H1 (cell line): Measurements from ENCODE around the gene STYK1. TPM values are rescaled to one million over a fixed set of nuclear protein-coding genes. Genes with fewer than 3 reads are reported as not detected.

Experiments used
- CTCF ChIA-PET: fragments of 300-600 bp; sonication (Branson Sonifier 250); formaldehyde crosslinking; loops from one replicate; lab custom pipeline; 2021; ENCODE audit not compliant: partially characterized antibody; lab: Charles Lee
- POLR2A ChIA-PET: fragments of 300-600 bp; sonication (Branson Sonifier 250); formaldehyde crosslinking; loops from one replicate; lab custom pipeline; 2021; ENCODE audit warnings: inconsistent platforms; ENCODE audit not compliant: partially characterized antibody; lab: Charles Lee
- DNase-seq, 2 experiments: peaks; one replicate each; pipeline versions ENCODE4 v3.0.0 to v3.0.0-alpha.2; 2010 to 2022; ENCODE audit warnings: low spot score in 2 of 2, low read depth in 1 of 2, mixed read lengths in 1 of 2
- FAIRE-seq: peaks from 2 replicates; lab custom pipeline; 2011; peaks lifted over from hg19 to GRCh38; lab: Jason Lieb, UNC
- H2AFZ ChIP-seq: 2 replicates; pipeline ENCODE4 v1.8.1; 2012; ENCODE audit warnings: low read length, inconsistent platforms
- H2AK5ac ChIP-seq: 2 replicates; pipeline ENCODE4 v1.6.1; 2013; ENCODE audit warnings: low read depth, low read length
- H2BK120ac ChIP-seq: replicated peaks from 2 replicates; pipeline ENCODE3; 2013; ENCODE audit warnings: low read depth, low read length, inconsistent platforms
- H2BK12ac ChIP-seq: 2 replicates; pipeline ENCODE4 v1.6.1; 2013; ENCODE audit warnings: low read depth, low read length
- H2BK15ac ChIP-seq: 2 replicates; pipeline ENCODE4 v1.6.1; 2013; ENCODE audit warnings: low read length
- H2BK20ac ChIP-seq: 2 replicates; pipeline ENCODE4 v1.6.1; 2013; ENCODE audit warnings: low read length
- H2BK5ac ChIP-seq: 2 replicates; pipeline ENCODE4 v1.6.1; 2013; ENCODE audit warnings: low read depth, low read length
- H3K14ac ChIP-seq: 2 replicates; pipeline ENCODE4 v1.6.1; 2013; ENCODE audit warnings: inconsistent platforms; ENCODE audit not compliant: insufficient read length
- H3K18ac ChIP-seq: 2 replicates; pipeline ENCODE4 v1.6.1; 2013; ENCODE audit warnings: low read length; ENCODE audit errors: extremely low read depth
- H3K23ac ChIP-seq: 2 replicates; pipeline ENCODE4 v1.6.1; 2013; ENCODE audit warnings: inconsistent platforms; ENCODE audit not compliant: insufficient read length
- H3K23me2 ChIP-seq: 2 replicates; pipeline ENCODE4 v1.6.1; 2013; ENCODE audit warnings: low read depth, low read length
- H3K27ac ChIP-seq: 2 replicates; pipeline ENCODE4 v1.6.1; 2011; ENCODE audit warnings: low read depth, low read length, inconsistent platforms
- H3K27me3 ChIP-seq, 4 experiments: replicated peaks in 1 of 4; 1 replicate in 1 of 4; 2 replicates in 3 of 4; pipeline versions ENCODE4 v1.6.1 to v1.8.1; 2011 to 2013; ENCODE audit warnings: low read length in 3 of 4, mild to moderate bottlenecking in 3 of 4, inconsistent platforms in 2 of 4, mixed read lengths in 2 of 4, moderate library complexity in 1 of 4; ENCODE audit not compliant: control insufficient read depth in 3 of 4, insufficient read depth in 3 of 4; ENCODE audit errors: extremely low read depth in 1 of 4
- H3K36me3 ChIP-seq, 4 experiments: 2 replicates each; pipeline versions ENCODE4 v1.6.1 to v1.8.1; 2011 to 2013; ENCODE audit warnings: mild to moderate bottlenecking in 4 of 4, low read length in 3 of 4, moderate library complexity in 2 of 4, control low read depth in 1 of 4, inconsistent platforms in 1 of 4; ENCODE audit not compliant: insufficient read depth in 4 of 4, control insufficient read depth in 2 of 4
- H3K4ac ChIP-seq: replicated peaks from 2 replicates; pipeline ENCODE3; 2013; ENCODE audit warnings: low read length, low read depth, mixed read lengths, inconsistent platforms; ENCODE audit not compliant: insufficient read length
- H3K4me1 ChIP-seq, 4 experiments: replicated peaks in 1 of 4; 1 replicate in 1 of 4; 2 replicates in 3 of 4; pipeline versions ENCODE4 v1.6.1 to v1.8.1; 2011 to 2013; ENCODE audit warnings: low read length in 3 of 4, inconsistent platforms in 2 of 4, mixed read lengths in 1 of 4; ENCODE audit not compliant: insufficient read depth in 4 of 4, control insufficient read depth in 3 of 4
- H3K4me2 ChIP-seq, 2 experiments: 2 replicates each; pipeline versions ENCODE4 v1.6.1 to v1.8.1; 2011 to 2013; ENCODE audit warnings: low read depth in 2 of 2, low read length in 2 of 2, control low read depth in 1 of 2, inconsistent platforms in 1 of 2, mild to moderate bottlenecking in 1 of 2; ENCODE audit not compliant: insufficient read depth in 1 of 2
- H3K4me3 ChIP-seq, 4 experiments: fragments of 200-600, 300-600 bp in 1 of 4; sonication (generic), shearing (Covaris generic), sonication (Bioruptor Twin) in 1 of 4; 2 replicates each; pipeline versions ENCODE4 v1.5.1 to v1.8.1; 2011 to 2016; ENCODE audit warnings: low read length in 4 of 4, low read depth in 3 of 4, control low read depth in 2 of 4, inconsistent platforms in 2 of 4, mild to moderate bottlenecking in 2 of 4, mixed read lengths in 1 of 4, moderate library complexity in 1 of 4; ENCODE audit not compliant: insufficient read depth in 2 of 4; ENCODE audit errors: extremely low read depth in 1 of 4
- H3K56ac ChIP-seq: replicated peaks from 2 replicates; pipeline ENCODE3; 2013; ENCODE audit warnings: low read depth, mild to moderate bottlenecking, mixed read lengths, low read length, inconsistent platforms; ENCODE audit not compliant: insufficient read length
- H3K79me1 ChIP-seq: 2 replicates; pipeline ENCODE4 v1.6.1; 2013; ENCODE audit warnings: low read depth, low read length, control low read depth
- H3K79me2 ChIP-seq, 2 experiments: 2 replicates each; pipeline versions ENCODE4 v1.6.1 to v1.8.1; 2012 to 2013; ENCODE audit warnings: low read length in 2 of 2, mild to moderate bottlenecking in 2 of 2, inconsistent platforms in 1 of 2; ENCODE audit not compliant: insufficient read depth in 2 of 2, control insufficient read depth in 1 of 2
- H3K9ac ChIP-seq, 4 experiments: replicated peaks in 1 of 4; 1 replicate in 1 of 4; 2 replicates in 3 of 4; pipeline versions ENCODE4 v1.6.1 to v1.8.1; 2011 to 2013; ENCODE audit warnings: low read depth in 3 of 4, low read length in 3 of 4, control low read depth in 2 of 4, mild to moderate bottlenecking in 2 of 4, moderate library complexity in 2 of 4, inconsistent platforms in 1 of 4; ENCODE audit errors: extremely low read depth in 1 of 4
- H3K9me3 ChIP-seq, 2 experiments: 2 replicates each; pipeline versions ENCODE4 v1.6.1 to v1.8.1; 2012 to 2013; ENCODE audit warnings: mild to moderate bottlenecking in 2 of 2, moderate library complexity in 2 of 2, control low read depth in 1 of 2, inconsistent platforms in 1 of 2, low read depth in 1 of 2, low read length in 1 of 2, mixed read lengths in 1 of 2; ENCODE audit not compliant: insufficient read depth in 2 of 2
- H4K20me1 ChIP-seq, 2 experiments: replicated peaks in 1 of 2; 2 replicates each; pipeline versions ENCODE3 to v1.8.1; 2011 to 2013; ENCODE audit warnings: inconsistent platforms in 2 of 2, low read length in 2 of 2, mild to moderate bottlenecking in 1 of 2; ENCODE audit not compliant: insufficient read depth in 2 of 2, control insufficient read depth in 1 of 2
- H4K5ac ChIP-seq: 2 replicates; pipeline ENCODE4 v1.6.1; 2013; ENCODE audit warnings: low read length, low read depth, mixed read lengths, inconsistent platforms; ENCODE audit not compliant: insufficient read length
- H4K8ac ChIP-seq: 2 replicates; pipeline ENCODE4 v1.8.0; 2013; ENCODE audit warnings: mild to moderate bottlenecking, moderate library complexity, low read length, inconsistent platforms; ENCODE audit not compliant: insufficient read depth; ENCODE audit errors: extremely low read depth
- H4K91ac ChIP-seq: replicated peaks from 2 replicates; pipeline ENCODE3; 2013; ENCODE audit warnings: low read length, mixed read lengths, inconsistent platforms; ENCODE audit not compliant: insufficient read length
- HDAC2 ChIP-seq, 2 experiments: fragments of 300-600 bp in 1 of 2; sonication (generic) in 1 of 2; IDR thresholded peaks; 2 replicates each; pipeline ENCODE4 v1.6.1; 2011 to 2012; ENCODE audit warnings: low read depth in 2 of 2, low read length in 2 of 2, mild to moderate bottlenecking in 2 of 2, moderate library complexity in 2 of 2, borderline replicate concordance in 1 of 2, inconsistent platforms in 1 of 2
- TAF1 ChIP-seq: IDR thresholded peaks from 2 replicates; pipeline ENCODE4 v1.6.1; 2011; ENCODE audit warnings: mild to moderate bottlenecking, low read depth, low read length
- TAF7 ChIP-seq: optimal IDR thresholded peaks from 2 replicates; pipeline ENCODE3; 2011; ENCODE audit warnings: low read depth, mild to moderate bottlenecking, inconsistent platforms, low read length, moderate library complexity, borderline replicate concordance
- WGBS, 2 experiments: shearing (Covaris generic) in 1 of 2; methylation state at CpG; one replicate each; pipeline versions ENCODE4 v1.1.6 to v1.1.7; 2013 to 2015; ENCODE audit warnings: low lambda C conversion rate in 2 of 2, mixed read lengths in 2 of 2, inconsistent platforms in 1 of 2, low coverage in 1 of 2, missing lambda C conversion rate in 1 of 2; ENCODE audit not compliant: insufficient replicate concordance in 2 of 2, insufficient coverage in 1 of 2, insufficient read length in 1 of 2; ENCODE audit errors: extremely low coverage in 1 of 2, missing lambda C conversion rate in 1 of 2; 5-methylcytosine and 5-hydroxymethylcytosine counted together
- polyA plus RNA-seq, 7 experiments: library from polyadenylated mRNA; depleted of rRNA in 3 of 7; stranded (reverse) in 5 of 7; unstranded in 2 of 7; fragments of >200 nt in 5 of 7; fragments of 200-250 nt in 2 of 7; gene quantifications; 1 replicate in 5 of 7; 2 replicates in 1 of 7; 4 replicates in 1 of 7; pipeline versions ENCODE4 v1.2.1 to v1.2.3, GENCODE V29; 2011 to 2013; ENCODE audit warnings: missing spikeins in 2 of 7, mixed read lengths in 2 of 7
- total RNA-seq: library from RNA; stranded (reverse); fragmentation: NEBNext Ultra II Directional; extraction: Animal tissue kit (Norgen Biotek cat#: 25700); gene quantifications from 2 replicates; pipeline ENCODE4 v1.2.1, GENCODE V29; 2021
- TF ChIP-seq, protein P1 (sequence below), 3 experiments: IDR thresholded peaks; 1 replicate in 2 of 3; 2 replicates in 1 of 3; pipeline versions ENCODE4 v1.5.1 to v1.6.1; 2011; ENCODE audit warnings: low read length in 3 of 3, mild to moderate bottlenecking in 3 of 3, inconsistent platforms in 2 of 3, low read depth in 1 of 3, moderate library complexity in 1 of 3; ENCODE audit not compliant: insufficient read depth in 1 of 3; ENCODE audit errors: control extremely low read depth in 1 of 3

STYK1 gene
- total and polyA plus RNA-seq, 2 of the 8 experiments (the other 6 are each of a cell fraction or from before 2014, with no cell fraction given): 0.38 to 1.1 TPM

DNA sequence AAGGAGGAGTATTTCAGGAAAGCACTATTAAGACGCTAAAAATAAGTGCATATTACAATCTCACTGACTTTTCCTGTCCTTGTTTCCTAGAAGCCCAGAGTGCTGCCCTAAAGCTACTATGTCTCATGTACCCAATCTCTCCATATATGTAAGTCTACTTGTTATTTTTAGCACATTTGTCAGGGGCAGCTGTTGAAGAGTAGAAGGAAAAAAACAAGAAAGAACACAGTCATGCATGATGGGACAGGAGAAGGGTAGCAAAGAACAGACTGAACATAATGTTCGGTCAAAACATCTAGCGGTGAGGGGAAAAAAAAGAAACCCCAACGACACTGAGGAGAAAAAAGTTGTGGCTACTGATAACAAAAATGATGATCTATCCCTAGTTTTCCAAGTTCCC, 35.0 kb upstream of the STYK1 start:
- Histone ChIP-seq H2BK20ac (no peak overlapping the region), H3K23ac (no peak overlapping the region), H2BK12ac (no peak overlapping the region)
- TF ChIP-seq TAF7 (no peak), TAF1 (no peak), HDAC2 (IDR thresholded peaks at IDR 0.05; ENCODE audit: borderline replicate concordance in 1 of 2, low read depth in 2 of 2, low read length in 2 of 2) (no peak)
- TF ChIP-seq, protein P1, sequence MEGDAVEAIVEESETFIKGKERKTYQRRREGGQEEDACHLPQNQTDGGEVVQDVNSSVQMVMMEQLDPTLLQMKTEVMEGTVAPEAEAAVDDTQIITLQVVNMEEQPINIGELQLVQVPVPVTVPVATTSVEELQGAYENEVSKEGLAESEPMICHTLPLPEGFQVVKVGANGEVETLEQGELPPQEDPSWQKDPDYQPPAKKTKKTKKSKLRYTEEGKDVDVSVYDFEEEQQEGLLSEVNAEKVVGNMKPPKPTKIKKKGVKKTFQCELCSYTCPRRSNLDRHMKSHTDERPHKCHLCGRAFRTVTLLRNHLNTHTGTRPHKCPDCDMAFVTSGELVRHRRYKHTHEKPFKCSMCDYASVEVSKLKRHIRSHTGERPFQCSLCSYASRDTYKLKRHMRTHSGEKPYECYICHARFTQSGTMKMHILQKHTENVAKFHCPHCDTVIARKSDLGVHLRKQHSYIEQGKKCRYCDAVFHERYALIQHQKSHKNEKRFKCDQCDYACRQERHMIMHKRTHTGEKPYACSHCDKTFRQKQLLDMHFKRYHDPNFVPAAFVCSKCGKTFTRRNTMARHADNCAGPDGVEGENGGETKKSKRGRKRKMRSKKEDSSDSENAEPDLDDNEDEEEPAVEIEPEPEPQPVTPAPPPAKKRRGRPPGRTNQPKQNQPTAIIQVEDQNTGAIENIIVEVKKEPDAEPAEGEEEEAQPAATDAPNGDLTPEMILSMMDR (IDR thresholded peaks at IDR 0.05; ENCODE audit: control extremely low read depth in 1 of 3, insufficient read depth in 1 of 3, low read depth in 1 of 3, low read length in 3 of 3): no peak
- TF ChIP-seq, all 59 proteins: peak for 0
- Histone ChIP-seq H2AK5ac (no peak overlapping the region), H3K27ac (no peak overlapping the region), H3K4me1 (no peaks in the 10 kb centered on the region), H3K4ac (no peak overlapping the region), H3K79me2 (peaks cover 0 to 52% of the 10 kb centered on the region in 2 experiments; a peak in 2 of 4 replicates), H3K36me3 (peaks cover 28 to 90% (median 64%) of the 10 kb centered on the region in 4 experiments), H2BK5ac (no peak overlapping the region), H4K20me1 (peaks cover 6 to 8% of the 10 kb centered on the region in 2 experiments), H2BK15ac (no peak overlapping the region), H3K56ac (no peak overlapping the region), H4K5ac (no peak overlapping the region), H3K4me2 (no peak overlapping the region), H3K27me3 (no peaks in the 10 kb centered on the region), H3K18ac (no peak overlapping the region), H2AFZ (no peak overlapping the region), H3K79me1 (no peaks in the 10 kb centered on the region), H2BK120ac (no peak overlapping the region), H3K23me2 (no peaks in the 10 kb centered on the region), H3K9ac (no peak overlapping the region), H3K4me3 (no peak overlapping the region), H4K8ac (no peak overlapping the region), H3K14ac (no peak overlapping the region), H3K9me3 (no peaks in the 10 kb centered on the region), H4K91ac (no peak overlapping the region)
- ChIA-PET CTCF (interaction anchor here (1.4 kb wide), 2 partner anchors 8 to 41 kb away, joined by 3 to 4 read pairs; no protein-coding TSS in a partner anchor), POLR2A (interaction anchor here (2.5 to 3.9 kb wide), 2 partner anchors 9 to 13 kb away, joined by 10 to 24 read pairs; partner anchors contain the start of gene YBX3)
- FAIRE-seq: no peak
- WGBS, 2 experiments: 89% methylated on average over 4 of the region's 4 CpGs; no CpG with 5 or more reads in 1 of the 2 experiments
- DNase-seq: no peak
